HG03095 (cell line): ENCODE data around the gene PPP1R14D.

Source experiments
- ATAC-seq: cut with Tn5 transposase; IDR thresholded peaks from one replicate; pipeline ENCODE4 v1.9.1; 2021; ENCODE audit warnings: moderate library complexity; ENCODE audit not compliant: unreplicated experiment

Gene PPP1R14D

GRCh38 chr15:40787991-40788390 is 40.5 kb downstream of the PPP1R14D start:
- ATAC-seq: no peak

GRCh38 chr15:40787344-40787841 is 41.1 kb downstream of the PPP1R14D start:
- no peak for ATAC-seq

GRCh38 chr15:40785814-40786213 is 42.7 kb downstream of the PPP1R14D start:
- ATAC-seq: no peak

GRCh38 chr15:40785164-40785563 is 43.3 kb downstream of the PPP1R14D start:
- no peak for ATAC-seq

DNA sequence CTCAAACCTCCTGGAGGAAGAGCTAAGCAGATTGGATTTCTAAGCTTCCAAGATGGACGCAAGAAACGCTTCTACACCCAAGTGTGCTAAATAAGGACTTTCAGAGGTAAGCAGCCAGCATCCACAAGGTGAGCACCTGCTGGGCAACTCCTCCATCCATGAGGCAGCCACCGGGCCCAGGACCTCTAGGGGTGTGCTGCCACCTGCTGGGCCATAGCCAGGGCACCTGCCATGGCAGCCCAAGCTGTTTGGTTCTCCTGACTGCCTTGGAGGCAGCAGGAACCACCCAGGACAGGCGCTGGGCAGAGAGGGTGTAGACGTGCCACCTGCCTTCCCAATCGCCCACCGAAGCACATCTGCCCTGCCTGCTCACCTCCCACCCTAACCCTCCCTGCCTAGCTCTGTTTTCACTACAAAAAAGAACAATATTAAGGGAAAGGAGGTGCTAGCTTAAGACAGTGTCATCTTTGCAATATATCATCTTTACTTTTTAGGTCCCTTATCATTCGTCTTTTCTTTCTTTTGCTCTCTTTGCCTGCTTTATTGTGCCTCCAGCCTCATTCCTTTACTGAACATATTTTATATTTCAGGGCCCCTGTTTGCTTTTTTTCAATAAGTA is 45.8 kb downstream of the PPP1R14D start:
- no peak for ATAC-seq

GRCh38 chr15:40776537-40777141 is 51.9 kb downstream of the PPP1R14D start:
- no peak for ATAC-seq

GRCh38 chr15:40775740-40776536 is 52.6 kb downstream of the PPP1R14D start:
- no peak for ATAC-seq

- no peak for ATAC-seq
These were observed 53.5 kb downstream of the PPP1R14D start for GRCh38 chr15:40775007-40775406.

DNA sequence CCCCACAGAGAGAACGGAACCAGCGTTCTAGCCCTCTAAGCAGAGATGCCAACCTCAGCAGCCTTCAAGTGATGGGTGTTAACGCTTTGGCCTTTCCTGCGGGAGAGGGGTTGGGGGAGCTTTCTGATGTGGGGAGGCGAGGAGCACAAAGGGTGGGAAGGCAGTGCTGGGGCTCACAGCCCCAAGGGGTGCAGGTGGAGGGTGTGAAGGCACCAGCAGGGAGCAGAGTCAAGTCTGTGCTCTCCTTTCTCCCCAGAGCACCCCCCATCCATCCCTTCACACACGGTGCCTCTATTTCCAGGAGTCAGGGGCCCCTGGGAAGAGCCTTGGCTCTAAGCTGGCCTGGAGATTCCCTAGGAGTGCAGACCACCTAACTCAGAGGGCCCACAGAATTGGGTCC is 54.6 kb downstream of the PPP1R14D start:
- no peak for ATAC-seq

- ATAC-seq: no peak
These were observed 55.0 kb downstream of the PPP1R14D start for GRCh38 chr15:40773496-40773895.

DNA sequence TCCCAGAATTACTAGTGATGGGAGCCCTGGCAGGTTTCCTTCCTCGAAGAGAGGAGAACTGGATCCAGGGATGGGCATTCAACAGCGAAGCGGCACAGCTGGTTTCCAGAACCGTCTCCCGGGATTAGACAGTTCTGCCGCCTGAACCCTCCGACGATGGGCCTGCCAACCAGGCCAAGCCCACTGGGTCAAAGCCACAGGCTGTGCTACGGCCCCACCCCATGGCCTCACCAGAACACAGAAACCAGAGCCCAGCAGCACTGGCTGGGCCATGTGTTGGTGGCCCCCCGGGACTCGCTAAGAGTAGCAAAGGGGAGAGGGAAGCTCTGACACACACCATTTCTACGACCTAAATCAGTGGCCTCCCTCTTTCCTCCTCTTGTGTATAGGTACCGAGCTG is 56.5 kb downstream of the PPP1R14D start:
- no peak for ATAC-seq

GRCh38 chr15:40771242-40771641 is 57.3 kb downstream of the PPP1R14D start:
- ATAC-seq: no peak

- no peak for ATAC-seq
These were observed 58.3 kb downstream of the PPP1R14D start for GRCh38 chr15:40770147-40770721.

DNA sequence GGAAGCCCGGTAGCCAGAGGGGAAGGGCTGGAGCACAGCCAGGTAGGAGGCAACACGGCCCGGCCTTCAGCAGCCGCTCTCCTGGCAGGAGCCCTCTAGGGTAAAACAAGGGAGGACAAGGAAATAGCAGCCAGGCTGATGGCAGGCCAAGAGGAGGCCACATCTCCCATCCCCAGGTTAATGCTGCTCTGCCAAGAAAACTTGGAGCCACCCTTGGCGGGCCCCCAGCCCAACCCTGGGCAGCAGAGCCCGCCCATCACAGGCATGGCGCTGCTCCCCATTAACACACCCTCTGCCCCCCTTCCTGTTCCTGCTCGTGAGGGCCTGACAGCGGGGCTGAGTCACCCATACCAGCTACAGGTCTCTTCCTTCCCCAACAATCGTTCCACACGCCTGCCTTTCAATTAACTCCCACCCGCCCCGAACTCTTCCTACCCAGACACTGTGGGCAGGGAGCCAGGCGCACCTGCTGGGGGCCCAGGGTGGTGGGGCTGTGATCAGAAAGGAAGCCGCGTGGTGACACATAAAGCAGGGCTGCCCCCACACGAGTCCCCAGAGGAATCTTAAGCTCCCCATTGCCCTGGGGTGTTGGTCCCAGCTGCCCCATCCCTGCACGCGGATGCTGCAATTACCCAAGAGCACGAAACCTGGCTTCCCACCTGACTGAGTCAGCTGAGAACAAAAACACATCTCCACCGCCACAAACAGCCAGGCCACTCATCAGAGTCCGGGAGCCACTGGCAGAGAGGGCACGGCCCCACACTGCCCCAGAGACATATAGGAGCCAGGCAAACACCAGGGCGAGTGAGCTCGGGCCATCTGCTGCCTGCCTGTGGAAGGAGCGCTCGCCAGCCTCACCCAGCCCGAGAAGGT is 59.0 kb downstream of the PPP1R14D start, which contains the start of gene C15orf62:
C15orf62 (plus strand) TSS at position 707 of the 873 bp plus-strand sequence. CDS start 516 bp downstream, outside the sequence.
- ATAC-seq: peak; percentile 39

GRCh38 chr15:40768521-40769273 is 59.8 kb downstream of the PPP1R14D start:
- ATAC-seq: no peak

DNA sequence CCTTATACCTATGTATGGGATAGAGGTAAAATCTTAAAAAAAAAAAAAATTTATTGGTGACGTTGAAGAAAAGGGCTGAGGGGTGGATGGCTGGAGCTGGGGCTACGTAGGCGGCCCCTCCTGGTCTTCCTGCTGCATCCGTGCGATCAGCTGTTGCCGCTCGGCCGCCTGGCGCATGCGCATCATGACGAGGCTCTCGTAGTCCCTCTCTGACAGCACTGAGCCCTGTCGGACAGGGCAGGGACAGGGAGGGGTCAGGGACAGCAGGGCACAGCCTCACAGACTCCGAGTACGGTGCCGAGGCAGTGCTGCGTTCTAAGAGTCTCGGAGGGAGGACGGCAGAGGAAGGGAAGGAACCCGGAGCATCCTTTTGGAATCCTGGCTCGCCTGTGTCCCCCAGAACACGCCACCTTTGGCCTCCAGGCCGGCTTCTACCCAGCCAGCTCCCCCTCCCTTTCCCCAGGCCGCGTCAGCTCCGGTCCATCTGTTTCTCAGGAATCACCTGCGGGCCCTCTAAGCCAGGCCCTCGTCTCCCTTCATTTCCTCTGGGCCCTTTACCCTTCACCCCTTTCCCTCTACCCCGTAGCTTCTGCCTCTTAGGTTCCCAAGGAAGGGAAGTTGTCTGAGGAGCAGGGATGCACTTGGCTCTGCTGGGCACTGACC is 60.5 kb downstream of the PPP1R14D start:
- no peak for ATAC-seq

DNA sequence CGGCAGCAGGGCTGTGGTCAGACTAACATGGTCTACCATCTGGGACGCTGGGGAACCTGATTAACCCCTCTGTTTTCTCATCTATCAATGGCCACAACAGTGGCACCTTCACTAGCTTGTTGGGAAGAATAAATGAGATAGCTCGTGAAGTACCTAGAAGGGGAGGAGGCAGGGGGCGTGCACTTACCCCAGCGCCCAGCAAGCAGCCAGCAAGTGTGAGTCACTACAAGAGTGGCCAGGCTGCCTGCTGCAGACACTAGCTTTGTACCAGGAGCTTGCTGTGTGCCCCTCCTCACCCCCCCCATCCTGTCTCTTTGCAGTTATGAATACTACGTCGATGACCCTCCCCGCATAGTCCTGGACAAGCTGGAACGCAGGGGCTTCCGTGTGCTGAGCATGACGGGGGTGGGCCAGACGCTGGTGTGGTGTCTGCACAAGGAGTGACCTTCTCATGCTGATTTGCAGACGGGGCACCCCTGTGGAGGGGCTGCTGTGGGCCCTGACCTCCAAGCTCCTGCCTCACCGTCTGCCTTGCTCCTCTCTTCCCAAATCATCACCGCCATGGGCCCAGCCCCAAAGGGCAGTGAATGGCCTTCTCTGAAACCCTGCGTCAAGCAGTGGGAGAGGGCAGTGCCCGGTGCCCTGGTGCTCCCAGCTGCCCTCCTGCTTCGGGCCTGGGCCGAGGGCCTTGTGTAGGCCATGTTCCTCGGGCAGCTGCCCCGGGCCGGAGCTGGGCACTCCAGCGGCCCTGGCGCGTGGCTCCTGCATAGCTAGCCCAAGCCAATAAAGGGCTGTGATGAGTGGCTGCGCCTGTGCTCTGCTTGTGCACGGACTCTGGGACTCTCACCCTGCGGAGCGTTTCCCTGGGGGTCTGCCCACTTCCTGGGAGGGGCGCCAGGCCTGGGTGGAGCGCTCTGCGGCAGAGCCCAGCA is 61.3 kb downstream of the PPP1R14D start:
- no peak for ATAC-seq

DNA sequence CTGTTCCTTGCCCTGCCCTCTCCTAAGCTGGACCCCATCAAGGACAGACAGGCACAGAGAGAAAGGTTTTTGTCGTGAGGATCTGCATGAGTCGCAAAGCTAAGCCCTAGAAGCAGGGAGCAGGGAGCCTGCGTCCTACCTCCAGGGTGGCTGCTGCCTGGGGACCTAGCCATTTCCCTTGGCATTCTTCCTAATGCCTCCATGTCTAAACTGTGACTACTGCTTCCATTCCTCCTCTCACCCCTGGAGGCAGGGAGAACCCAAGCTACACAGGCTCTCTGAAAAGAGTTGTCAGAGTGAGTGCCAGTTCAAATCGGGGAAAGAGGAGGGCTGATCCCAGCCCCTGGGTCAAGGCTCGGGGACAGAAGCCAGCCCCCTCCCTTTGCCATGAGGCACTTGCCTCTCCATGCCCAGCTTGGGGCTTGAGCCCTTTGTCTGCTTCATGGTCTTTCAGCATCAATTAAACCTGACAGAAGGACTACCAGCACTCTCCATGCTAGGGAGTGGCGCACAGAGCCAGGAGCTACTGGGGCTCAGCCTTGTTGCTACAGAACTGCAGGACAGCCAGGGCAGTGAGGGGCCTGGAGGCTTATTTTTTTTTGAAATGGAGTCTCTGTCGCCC is 62.2 kb downstream of the PPP1R14D start:
- no peak for ATAC-seq
